HCT116 (cell line): Measurements from ENCODE around the gene UMAD1. TPM values are rescaled to one million over a fixed set of nuclear protein-coding genes. Genes with fewer than 3 reads are reported as not detected.

ENCODE experiments used
- ATAC-seq: fragments of 200-7000 bp; cut with Tn5 transposase; 2 replicates; pipeline ENCODE4 v1.9.1; 2020; ENCODE audit warnings: mild to moderate bottlenecking, moderate library complexity
- BruUV-seq: library from RNA; stranded (reverse); fragments of 400-500 nt; replicated peaks from 2 replicates; lab custom pipeline; 2021; lab: Mats Ljungman, UMichigan
- CTCF ChIA-PET: fragments of 300-600 bp; sonication (Branson Sonifier 250); formaldehyde crosslinking; loops from one replicate; lab custom pipeline; 2021; ENCODE audit warnings: antibody characterized with exemption; lab: Charles Lee
- POLR2A ChIA-PET: fragments of 300-600, 350-600 bp; sonication (Branson Sonifier 250); formaldehyde crosslinking; loops from one replicate; lab custom pipeline; 2021; ENCODE audit warnings: antibody characterized with exemption; lab: Charles Lee
- RAD21 ChIA-PET, 2 experiments: fragments of 300-600 bp; sonication (Branson Sonifier 250); formaldehyde crosslinking; loops; one replicate each; lab custom pipeline; 2023; ENCODE audit warnings: low total read pairs in 2 of 2; ENCODE audit not compliant: uncharacterized antibody in 2 of 2, unreplicated experiment in 2 of 2, low non-redundant PET in 1 of 2; lab: Charles Lee
- DNase-seq: peaks from one replicate; pipeline ENCODE4 v3.0.0-alpha.2; 2010; ENCODE audit warnings: low read depth, low spot score
- H2AFZ ChIP-seq: fragments of 200-600 bp; shearing (Covaris generic), sonication (generic); 2 replicates; pipeline ENCODE4 v1.6.1; 2017; ENCODE audit warnings: low read depth, mixed run types, mixed read lengths, antibody characterized with exemption, low read length; ENCODE audit not compliant: poor library complexity, severe bottlenecking
- H3K27ac ChIP-seq: 2 replicates; pipeline ENCODE4 v1.5.1; 2012; ENCODE audit warnings: low read depth, low read length
- H3K27me3 ChIP-seq: fragments of 200-600 bp; sonication (generic); 2 replicates; pipeline ENCODE4 v1.6.1; 2016; ENCODE audit warnings: mixed run types, low read length, mixed read lengths; ENCODE audit not compliant: insufficient read depth
- H3K36me3 ChIP-seq, 2 experiments: fragments of 200-500 bp in 1 of 2; fragments of 200-600 bp in 1 of 2; sonication (Bioruptor generic) in 1 of 2; sonication (generic) in 1 of 2; 2 replicates each; pipeline versions ENCODE4 v1.5.1 to v1.6.1; 2014 to 2016; ENCODE audit warnings: low read length in 2 of 2, inconsistent platforms in 1 of 2, mixed read lengths in 1 of 2, mixed run types in 1 of 2; ENCODE audit not compliant: insufficient read depth in 2 of 2, control insufficient read depth in 1 of 2
- H3K4me1 ChIP-seq, 2 experiments: fragments of 200-600 bp in 1 of 2; sonication (generic) in 1 of 2; 2 replicates each; pipeline versions ENCODE4 v1.5.1 to v1.6.1; 2012 to 2017; ENCODE audit warnings: low read length in 2 of 2, inconsistent platforms in 1 of 2, mild to moderate bottlenecking in 1 of 2, mixed read lengths in 1 of 2, mixed run types in 1 of 2, moderate library complexity in 1 of 2; ENCODE audit not compliant: insufficient read depth in 2 of 2, control insufficient read depth in 1 of 2
- H3K4me2 ChIP-seq: fragments of 200-600 bp; sonication (generic); 2 replicates; pipeline ENCODE4 v1.6.1; 2017; ENCODE audit warnings: mixed run types, low read length, mixed read lengths
- H3K4me3 ChIP-seq, 2 experiments: fragments of 200-600 bp in 1 of 2; sonication (generic) in 1 of 2; replicated peaks in 1 of 2; 2 replicates each; pipeline ENCODE4 v1.5.1; 2011 to 2016; ENCODE audit warnings: low read length in 2 of 2, control low read depth in 1 of 2, low read depth in 1 of 2, mild to moderate bottlenecking in 1 of 2, mixed read lengths in 1 of 2, mixed run types in 1 of 2
- H3K79me2 ChIP-seq: fragments of 200-600 bp; sonication (generic); 2 replicates; pipeline ENCODE4 v1.6.1; 2017; ENCODE audit warnings: mild to moderate bottlenecking, mixed run types, low read length, moderate library complexity, mixed read lengths; ENCODE audit not compliant: insufficient read depth
- H3K9ac ChIP-seq: fragments of 200-600 bp; sonication (generic); 2 replicates; pipeline ENCODE4 v1.6.1; 2016; ENCODE audit warnings: low read length, mixed read lengths
- H3K9me2 ChIP-seq: fragments of 200-600 bp; sonication (generic), shearing (Covaris generic); 2 replicates; pipeline ENCODE4 v1.6.1; 2017; ENCODE audit warnings: mixed run types, mild to moderate bottlenecking, moderate library complexity; ENCODE audit not compliant: insufficient read depth
- H3K9me3 ChIP-seq, 2 experiments: fragments of 200-500 bp in 1 of 2; fragments of 200-600 bp in 1 of 2; sonication (Bioruptor generic) in 1 of 2; sonication (generic) in 1 of 2; 2 replicates each; pipeline ENCODE4 v1.6.1; 2014 to 2017; ENCODE audit warnings: low read length in 2 of 2, mixed read lengths in 2 of 2, inconsistent platforms in 1 of 2, low read depth in 1 of 2, mild to moderate bottlenecking in 1 of 2, mixed run types in 1 of 2, moderate library complexity in 1 of 2; ENCODE audit not compliant: control insufficient read depth in 1 of 2, insufficient read depth in 1 of 2
- H4K20me1 ChIP-seq: fragments of 200-600 bp; sonication (generic), shearing (Covaris generic); 2 replicates; pipeline ENCODE4 v1.6.1; 2017; ENCODE audit warnings: mixed run types, mild to moderate bottlenecking, moderate library complexity; ENCODE audit not compliant: insufficient read depth
- CBX3 ChIP-seq: IDR thresholded peaks from 2 replicates; pipeline ENCODE4 v1.6.1; 2012; ENCODE audit warnings: low read depth
- ELF1 ChIP-seq: IDR thresholded peaks from 2 replicates; pipeline ENCODE4 v1.6.1; 2012; ENCODE audit warnings: low read depth, borderline replicate concordance
- EZH2 ChIP-seq: fragments of 200-600 bp; sonication (generic); IDR thresholded peaks from 2 replicates; pipeline ENCODE4 v1.6.1; 2017; ENCODE audit warnings: antibody characterized with exemption, mixed run types
- EZH2phosphoT487 ChIP-seq: fragments of 200-600 bp; IDR thresholded peaks from 2 replicates; pipeline ENCODE4 v1.6.1; 2018; ENCODE audit warnings: antibody characterized with exemption, borderline replicate concordance
- JUND ChIP-seq: IDR thresholded peaks from 2 replicates; pipeline ENCODE4 v1.6.1; 2012
- MAX ChIP-seq: IDR thresholded peaks from 2 replicates; pipeline ENCODE4 v1.6.1; 2012
- POLR2A ChIP-seq: IDR thresholded peaks from 2 replicates; pipeline ENCODE4 v1.7.0; 2011; ENCODE audit warnings: borderline replicate concordance; ENCODE audit not compliant: insufficient read depth, insufficient read length; ENCODE audit errors: extremely low read depth
- REST ChIP-seq: IDR thresholded peaks from 2 replicates; pipeline ENCODE4 v1.6.1; 2012; ENCODE audit warnings: low read depth
- SIN3A ChIP-seq: IDR thresholded peaks from 2 replicates; pipeline ENCODE4 v1.6.1; 2012; ENCODE audit warnings: low read depth
- SP1 ChIP-seq: IDR thresholded peaks from 2 replicates; pipeline ENCODE4 v1.6.1; 2012; ENCODE audit warnings: low read depth
- TCF7L2 ChIP-seq: IDR thresholded peaks from 2 replicates; pipeline ENCODE4 v1.7.0; 2011; ENCODE audit warnings: borderline replicate concordance, inconsistent platforms; ENCODE audit not compliant: insufficient read depth, insufficient read length; ENCODE audit errors: extremely low read depth
- YY1 ChIP-seq: IDR thresholded peaks from 2 replicates; pipeline ENCODE4 v1.6.1; 2011; ENCODE audit warnings: low read length, low read depth, moderate library complexity, mild to moderate bottlenecking; ENCODE audit not compliant: insufficient replicate concordance; ENCODE audit errors: extremely low read depth
- ZFX ChIP-seq: fragments of 450-650 bp; IDR thresholded peaks from 2 replicates; pipeline ENCODE4 v1.6.1; 2017
- ZNF274 ChIP-seq: fragments of 200-500 bp; sonication (Bioruptor generic); IDR thresholded peaks from 2 replicates; pipeline ENCODE4 v1.6.1; 2014; ENCODE audit warnings: mild to moderate bottlenecking, low read depth, low read length, inconsistent platforms
- intact Hi-C: fragments of 100-400 bp; cut with micrococcal nuclease; formaldehyde crosslinking; loops from 2 replicates; pipeline ENCODE4 v1.10.0; 2022
- total RNA-seq: library from RNA; stranded (reverse); gene quantifications from one replicate; pipeline ENCODE4 v1.2.1, GENCODE V29; 2021; ENCODE audit not compliant: unreplicated experiment

Gene UMAD1
- total RNA-seq, 1 experiment from 2014 or later, result 12.7 TPM

DNA sequence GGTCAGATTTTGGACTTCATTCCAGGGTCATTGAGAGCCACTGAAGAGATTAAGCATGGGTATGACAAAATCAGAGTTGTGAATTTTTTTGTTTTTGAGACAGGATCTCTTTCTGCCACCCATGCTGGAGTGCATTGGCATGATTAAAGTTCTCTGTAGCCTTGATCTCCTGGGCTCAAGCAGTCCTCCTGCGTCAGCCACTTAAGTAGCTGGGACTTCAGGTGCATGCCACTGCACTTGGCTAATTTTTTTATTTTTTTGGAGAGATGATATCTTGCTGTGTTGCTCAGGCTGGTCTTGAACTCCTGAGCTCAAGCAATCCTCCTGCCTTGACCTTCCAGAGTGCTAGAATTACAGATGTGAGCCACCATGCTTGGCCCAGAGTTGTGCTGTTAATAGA, 275.5 kb downstream of the UMAD1 start (continued):
- TF ChIP-seq EZH2phosphoT487, result no peak
- no peak for TF ChIP-seq CBX3
- no peak for TF ChIP-seq SP1
- TF ChIP-seq ZNF274, result no peak
- TF ChIP-seq POLR2A, result no peak
- no peak for TF ChIP-seq EZH2
- no peak for TF ChIP-seq SIN3A
- TF ChIP-seq TCF7L2, result no peak
- no peak for TF ChIP-seq ZFX

DNA sequence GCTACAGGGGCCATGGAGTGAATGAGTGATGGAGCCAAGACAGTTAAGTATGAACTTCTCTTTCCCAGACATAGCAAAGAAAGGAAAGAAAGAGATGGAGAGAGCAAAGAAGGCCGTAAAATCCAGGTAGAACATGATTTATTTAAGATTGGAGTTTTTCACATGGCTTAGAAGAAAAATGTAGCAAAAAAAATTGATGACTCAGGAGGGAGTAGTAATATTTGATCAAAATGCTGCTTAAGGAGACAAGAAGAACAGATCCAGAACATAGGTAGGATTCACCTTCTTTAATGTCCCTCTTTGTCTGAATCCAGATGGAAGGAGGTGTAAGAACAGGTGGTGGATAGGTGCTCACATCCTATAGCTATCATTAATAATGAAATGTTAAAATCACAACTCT, 277.0 kb downstream of the UMAD1 start:
- TF ChIP-seq ZNF274 (no peak), JUND (no peak), YY1 (no peak), ELF1 (no peak), MAX (no peak), REST (no peak)
- DNase-seq (no peak), ATAC-seq (no peak)
- Histone ChIP-seq H3K27ac (no peak overlapping the region), H3K36me3 (no peaks in the 10 kb centered on the region), H3K4me1 (no peaks in the 10 kb centered on the region), H2AFZ (no peak overlapping the region), H3K27me3 (no peaks in the 10 kb centered on the region), H3K9ac (no peak overlapping the region), H4K20me1 (no peaks in the 10 kb centered on the region), H3K79me2 (no peaks in the 10 kb centered on the region), H3K9me2 (no peaks in the 10 kb centered on the region), H3K9me3 (no peaks in the 10 kb centered on the region), H3K4me2 (no peak overlapping the region), H3K4me3 (no peak overlapping the region)
- BruUV-seq, result no TSS peak
- intact Hi-C loops, result no loop called here
- ChIA-PET RAD21 (no interaction called here), CTCF (no interaction called here), POLR2A (no interaction called here)
